ENCODE data around the gene AVPR1B.

AVPR1B gene

GRCh38 chr1:206142011-206142410 lies 24.8 kb upstream of the AVPR1B start:
- no peaks in the 10 kb centered on the region for H3K9me3 ChIP-seq
- H3K4me3 ChIP-seq = no peak overlapping the region
- no peak for DNase-seq
- H3K4me1 ChIP-seq = no peaks in the 10 kb centered on the region
- H3K36me3 ChIP-seq = no peaks in the 10 kb centered on the region
- peaks cover 0 to 2% of the 10 kb centered on the region in 2 donors for H3K27me3 ChIP-seq
- TF ChIP-seq CTCF (IDR thresholded peaks at IDR 0.05) = no peak
- no peak overlapping the region for H3K27ac ChIP-seq
- intact Hi-C loops (cut with DNase I; ENCODE audit: low total_unique reads) = no loop called here

- H3K27me3 ChIP-seq = peaks cover 0 to 5% of the 10 kb centered on the region in 2 donors
- H3K27ac ChIP-seq = no peak overlapping the region
- DNase-seq = no peak
- no peaks in the 10 kb centered on the region for H3K9me3 ChIP-seq
- no peak for TF ChIP-seq CTCF (IDR thresholded peaks at IDR 0.05)
- H3K36me3 ChIP-seq = no peaks in the 10 kb centered on the region
- H3K4me1 ChIP-seq = no peaks in the 10 kb centered on the region
- intact Hi-C loops (cut with DNase I; ENCODE audit: low total_unique reads) = no loop called here
- H3K4me3 ChIP-seq = no peak overlapping the region
Measured at GRCh38 chr1:206136241-206136640, 19.1 kb upstream of the AVPR1B start.

- intact Hi-C loops (cut with DNase I; ENCODE audit: low total_unique reads) = no loop called here
- Histone ChIP-seq H3K4me1 (no peaks in the 10 kb centered on the region), H3K27me3 (peaks cover 0 to 5% of the 10 kb centered on the region in 2 donors), H3K9me3 (no peaks in the 10 kb centered on the region), H3K27ac (no peak overlapping the region), H3K36me3 (no peaks in the 10 kb centered on the region), H3K4me3 (no peak overlapping the region)
- TF ChIP-seq CTCF (IDR thresholded peaks at IDR 0.05) = no peak
- DNase-seq = no peak
Measured at GRCh38 chr1:206135248-206135647, 18.1 kb upstream of the AVPR1B start.

- no peak for DNase-seq
- Histone ChIP-seq H3K36me3 (no peaks in the 10 kb centered on the region), H3K27me3 (peaks cover 0 to 6% of the 10 kb centered on the region in 2 donors), H3K27ac (no peak overlapping the region), H3K4me3 (no peak overlapping the region), H3K4me1 (no peaks in the 10 kb centered on the region), H3K9me3 (no peaks in the 10 kb centered on the region)
- intact Hi-C loops (cut with DNase I; ENCODE audit: low total_unique reads) = no loop called here
- no peak for TF ChIP-seq CTCF (IDR thresholded peaks at IDR 0.05)
Measured at GRCh38 chr1:206133751-206134415, 16.7 kb upstream of the AVPR1B start.

GRCh38 chr1:206131037-206131436 lies 13.8 kb upstream of the AVPR1B start:
- no peaks in the 10 kb centered on the region for H3K4me1 ChIP-seq
- intact Hi-C loops (cut with DNase I; ENCODE audit: low total_unique reads) = no loop called here
- no peak overlapping the region for H3K27ac ChIP-seq

More at GRCh38 chr1:206131037-206131436, 13.8 kb upstream of the AVPR1B start:
- Histone ChIP-seq H3K36me3 (no peaks in the 10 kb centered on the region), H3K4me3 (no peak overlapping the region), H3K9me3 (no peaks in the 10 kb centered on the region), H3K27me3 (peaks cover 0 to 13% of the 10 kb centered on the region in 2 donors)
- DNase-seq = no peak
- TF ChIP-seq CTCF (IDR thresholded peaks at IDR 0.05) = no peak

Measured in tibial artery (tissue), 4 donors.